K562 (cell line): ENCODE data around the gene VPS4B. TPM values are rescaled to one million over a fixed set of nuclear protein-coding genes. Genes with fewer than 3 reads are reported as not detected.

ENCODE experiments used
- ARHGAP35 ChIP-seq: fragments of 450-650 bp; IDR thresholded peaks from 2 replicates; pipeline ENCODE4 v1.6.1; 2018; ENCODE audit not compliant: partially characterized antibody
- ATF7 ChIP-seq: fragments of 450-650 bp; IDR thresholded peaks from 2 replicates; pipeline ENCODE4 v1.7.1; 2014; ENCODE audit warnings: mild to moderate bottlenecking, moderate library complexity
- BDP1 ChIP-seq: IDR thresholded peaks from 3 replicates; pipeline ENCODE4 v1.6.1; 2011; ENCODE audit not compliant: insufficient read length, insufficient read depth
- BRF1 ChIP-seq: IDR thresholded peaks from 3 replicates; pipeline ENCODE4 v1.6.1; 2011; ENCODE audit warnings: borderline replicate concordance, mild to moderate bottlenecking; ENCODE audit not compliant: insufficient read length; ENCODE audit errors: extremely low read depth
- DLX4 ChIP-seq: fragments of 250-450 bp; sonication (Bioruptor Pico); IDR thresholded peaks from 2 replicates; pipeline ENCODE4 v1.6.1; 2021; ENCODE audit warnings: mild to moderate bottlenecking
- HNRNPK ChIP-seq: fragments of 200-400 bp; formaldehyde crosslinking; IDR thresholded peaks from one replicate; pipeline ENCODE4 v1.6.1; 2018; ENCODE audit warnings: mild to moderate bottlenecking, low read depth, low read length; ENCODE audit not compliant: poor library complexity, severe bottlenecking
- NR4A1 ChIP-seq, 2 experiments: fragments of 250-450 bp in 1 of 2; fragments of 450-650 bp in 1 of 2; sonication (Bioruptor Pico) in 1 of 2; IDR thresholded peaks; 2 replicates each; pipeline versions ENCODE4 v1.4.0 to v1.6.1; 2016 to 2020; ENCODE audit warnings: mild to moderate bottlenecking in 2 of 2, missing compliant biosample characterization in 1 of 2, missing genetic modification characterization in 1 of 2, moderate library complexity in 1 of 2
- POLR3A ChIP-seq: IDR thresholded peaks from 2 replicates; pipeline ENCODE4 v1.6.1; 2011; ENCODE audit warnings: borderline replicate concordance, mild to moderate bottlenecking, moderate library complexity; ENCODE audit not compliant: insufficient read length, insufficient read depth; ENCODE audit errors: extremely low read depth
- SNAPC5 ChIP-seq: fragments of 250-450 bp; sonication (Bioruptor Pico); IDR thresholded peaks from 2 replicates; pipeline ENCODE4 v1.8.0; 2021; ENCODE audit warnings: moderate library complexity, mild to moderate bottlenecking, inconsistent platforms
- TBP ChIP-seq: optimal IDR thresholded peaks from 2 replicates; pipeline ENCODE3; 2011; ENCODE audit warnings: low read depth, low read length, improper control_type of control experiment
- ZFX ChIP-seq: sonication (generic); formaldehyde crosslinking; IDR thresholded peaks from 2 replicates; pipeline ENCODE4 v1.8.0; 2022; ENCODE audit warnings: mild to moderate bottlenecking, missing genetic modification reagents, moderate library complexity
- ZNF584 ChIP-seq: fragments of 200-800 bp; sonication (Bioruptor generic); IDR thresholded peaks from 2 replicates; pipeline ENCODE4 v1.6.1; 2016; ENCODE audit warnings: low read depth, mild to moderate bottlenecking, missing genetic modification characterization, missing compliant biosample characterization
- polyA plus RNA-seq, 8 experiments: library from polyadenylated mRNA; depleted of rRNA in 4 of 8; stranded (reverse) in 5 of 8; unstranded in 3 of 8; fragments of >200 nt; fragmentation: Nextera tagmentation in 2 of 8; fragmentation: Illumina TruSeq in 1 of 8; extraction: Ambion mirVana in 2 of 8; extraction: Trizol in 1 of 8; gene quantifications; 2 replicates each; pipeline versions ENCODE4 v1.2.1 to v1.2.3, GENCODE V29; 2011 to 2014; ENCODE audit warnings: inconsistent platforms in 1 of 8, missing spikeins in 1 of 8
- total RNA-seq, 7 experiments: library from RNA; depleted of rRNA in 6 of 7; stranded (reverse); fragments of >200 nt in 6 of 7; fragmentation: Illumina TruSeq in 2 of 7; extraction: Trizol in 2 of 7; gene quantifications; 2 replicates each; pipeline versions ENCODE4 v1.2.1 to v1.2.3, GENCODE V29; 2011 to 2021; ENCODE audit warnings: low replicate concordance in 1 of 7
- TF ChIP-seq, protein P1 (sequence below): fragments of 250-450 bp; sonication (Bioruptor Pico); IDR thresholded peaks from 2 replicates; pipeline ENCODE4 v1.5.0; 2021; ENCODE audit warnings: mild to moderate bottlenecking, moderate library complexity
- TF ChIP-seq, protein P2 (sequence below), 3 experiments: fragments of 200-800 bp in 1 of 3; fragments of 250-450 bp in 1 of 3; fragments of 450-650 bp in 1 of 3; sonication (Bioruptor Pico) in 1 of 3; sonication (Bioruptor generic) in 1 of 3; formaldehyde crosslinking in 1 of 3; IDR thresholded peaks; 2 replicates each; pipeline versions ENCODE4 v1.6.1 to v1.8.0; 2016 to 2022; ENCODE audit warnings: mild to moderate bottlenecking in 2 of 3, missing genetic modification characterization in 2 of 3, missing compliant biosample characterization in 1 of 3, moderate library complexity in 1 of 3
- TF ChIP-seq, protein P3 (sequence below): fragments of 250-450 bp; sonication (Bioruptor Pico); IDR thresholded peaks from 2 replicates; pipeline ENCODE4 v1.5.0; 2022; ENCODE audit warnings: mild to moderate bottlenecking

VPS4B gene
- total and polyA plus RNA-seq, 9 of the 15 experiments (the other 6 are each of a cell fraction or from before 2014, with no cell fraction given), result 7.3 to 16.4 (median 10.4) TPM

DNA sequence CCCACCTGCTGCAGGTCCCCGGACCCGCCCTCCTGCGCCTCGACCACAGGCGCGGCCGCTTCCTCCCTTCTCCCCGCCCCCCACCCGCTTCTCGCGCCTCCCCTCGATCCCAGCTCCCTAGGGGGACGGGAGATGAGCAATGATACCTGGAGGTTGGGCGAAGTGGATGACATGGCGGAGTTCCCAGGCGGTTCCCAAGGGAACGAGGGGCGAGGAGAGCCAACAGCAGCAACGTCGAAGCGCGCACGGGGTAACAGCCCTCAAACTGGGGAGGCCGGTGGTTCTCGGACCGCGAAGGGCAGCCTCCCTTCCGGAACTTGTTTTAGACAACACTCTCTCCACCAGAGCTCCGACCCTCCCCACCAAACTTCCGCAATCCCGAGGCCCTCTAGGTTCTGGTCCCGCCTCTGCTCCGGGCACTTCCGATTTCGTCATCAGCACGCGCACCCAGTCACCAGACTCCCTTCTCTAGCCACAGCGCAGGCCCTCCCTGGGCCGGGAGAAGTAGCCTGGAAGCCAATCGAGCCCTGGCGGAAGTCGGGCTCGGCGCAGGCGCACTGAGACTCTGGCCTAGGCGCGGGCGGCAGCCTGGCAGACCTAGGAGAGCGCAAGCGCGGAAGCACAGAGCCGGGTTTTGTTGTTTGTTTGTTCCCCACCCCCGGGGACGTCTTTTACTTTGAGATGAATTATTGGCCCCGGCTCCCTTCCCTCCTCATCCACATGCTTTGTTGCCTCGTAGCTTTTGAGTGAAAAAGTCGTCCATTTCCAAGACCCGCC, at the start of gene VPS4B (continued):
- TF ChIP-seq, protein P1, sequence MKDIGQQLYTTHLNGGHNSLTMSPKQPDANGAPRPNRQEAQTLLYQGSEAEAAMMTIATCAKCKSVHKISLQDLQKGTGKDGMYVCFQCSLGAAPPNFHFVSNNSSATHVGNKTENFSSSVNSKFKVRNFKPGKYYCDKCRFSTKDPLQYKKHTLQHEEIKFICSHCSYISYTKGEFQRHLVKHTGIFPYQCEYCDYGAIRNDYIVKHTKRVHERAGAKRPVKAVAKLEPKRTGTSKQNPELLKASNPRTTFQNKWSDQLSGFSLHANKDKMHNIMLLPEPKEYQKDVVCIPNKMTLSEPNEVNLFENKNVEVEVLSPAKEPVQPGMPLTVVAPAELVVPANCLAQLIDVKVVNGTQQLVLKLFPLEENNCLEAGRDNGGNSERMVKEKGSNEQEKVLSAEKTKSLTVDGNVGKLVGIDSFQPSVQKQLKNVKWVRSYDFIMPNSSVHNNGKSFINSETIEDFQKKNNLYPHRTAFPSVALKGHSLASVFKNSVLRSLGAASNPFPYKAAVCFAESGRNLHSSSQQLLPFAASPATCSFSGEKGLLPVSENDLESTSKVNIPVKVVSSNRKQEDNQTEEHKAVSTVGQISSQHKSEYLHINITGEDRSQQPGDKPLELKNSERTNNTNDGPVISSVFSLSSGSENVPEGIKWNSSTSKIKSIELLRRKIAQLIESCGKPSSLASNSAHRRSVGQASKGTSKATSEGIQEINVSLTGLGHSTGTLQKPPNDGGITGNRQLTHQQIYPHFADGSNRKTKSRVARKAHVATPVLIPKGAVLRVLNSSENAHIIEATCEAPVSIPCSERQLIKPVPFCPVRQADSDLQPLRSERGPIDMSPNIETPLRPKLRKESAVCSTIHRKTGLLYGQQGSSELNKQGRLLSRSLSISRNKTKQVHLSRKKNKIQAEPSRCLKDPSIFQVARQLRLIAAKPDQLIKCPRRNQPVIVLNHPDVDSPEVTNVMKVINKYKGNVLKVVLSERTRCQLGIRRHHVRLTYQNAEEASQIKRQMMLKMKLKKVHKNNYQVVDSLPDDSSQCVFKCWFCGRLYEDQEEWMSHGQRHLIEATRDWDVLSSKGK (CRISPR knock-in tag), result no peak
- no peak for TF ChIP-seq POLR3A
- TF ChIP-seq SNAPC5 (CRISPR knock-in tag), result no peak
- no peak for TF ChIP-seq HNRNPK
- TF ChIP-seq, protein P2, sequence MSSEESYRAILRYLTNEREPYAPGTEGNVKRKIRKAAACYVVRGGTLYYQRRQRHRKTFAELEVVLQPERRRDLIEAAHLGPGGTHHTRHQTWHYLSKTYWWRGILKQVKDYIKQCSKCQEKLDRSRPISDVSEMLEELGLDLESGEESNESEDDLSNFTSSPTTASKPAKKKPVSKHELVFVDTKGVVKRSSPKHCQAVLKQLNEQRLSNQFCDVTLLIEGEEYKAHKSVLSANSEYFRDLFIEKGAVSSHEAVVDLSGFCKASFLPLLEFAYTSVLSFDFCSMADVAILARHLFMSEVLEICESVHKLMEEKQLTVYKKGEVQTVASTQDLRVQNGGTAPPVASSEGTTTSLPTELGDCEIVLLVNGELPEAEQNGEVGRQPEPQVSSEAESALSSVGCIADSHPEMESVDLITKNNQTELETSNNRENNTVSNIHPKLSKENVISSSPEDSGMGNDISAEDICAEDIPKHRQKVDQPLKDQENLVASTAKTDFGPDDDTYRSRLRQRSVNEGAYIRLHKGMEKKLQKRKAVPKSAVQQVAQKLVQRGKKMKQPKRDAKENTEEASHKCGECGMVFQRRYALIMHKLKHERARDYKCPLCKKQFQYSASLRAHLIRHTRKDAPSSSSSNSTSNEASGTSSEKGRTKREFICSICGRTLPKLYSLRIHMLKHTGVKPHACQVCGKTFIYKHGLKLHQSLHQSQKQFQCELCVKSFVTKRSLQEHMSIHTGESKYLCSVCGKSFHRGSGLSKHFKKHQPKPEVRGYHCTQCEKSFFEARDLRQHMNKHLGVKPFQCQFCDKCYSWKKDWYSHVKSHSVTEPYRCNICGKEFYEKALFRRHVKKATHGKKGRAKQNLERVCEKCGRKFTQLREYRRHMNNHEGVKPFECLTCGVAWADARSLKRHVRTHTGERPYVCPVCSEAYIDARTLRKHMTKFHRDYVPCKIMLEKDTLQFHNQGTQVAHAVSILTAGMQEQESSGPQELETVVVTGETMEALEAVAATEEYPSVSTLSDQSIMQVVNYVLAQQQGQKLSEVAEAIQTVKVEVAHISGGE (CRISPR knock-in tag; IDR thresholded peaks at IDR 0.05), result peak; percentile 28 to 96 (median 68); a peak in 5 of 6 replicates
- no peak for TF ChIP-seq BRF1
- no peak for TF ChIP-seq ARHGAP35
- no peak for TF ChIP-seq BDP1
- peak; percentile 99 for TF ChIP-seq ZFX (CRISPR knock-in tag)
- TF ChIP-seq ZNF584 (CRISPR knock-in tag), result no peak
- TF ChIP-seq ATF7, result peak; percentile 87
- no peak for TF ChIP-seq DLX4 (CRISPR knock-in tag)
- TF ChIP-seq TBP, result peak; percentile 52
- TF ChIP-seq, protein P3, sequence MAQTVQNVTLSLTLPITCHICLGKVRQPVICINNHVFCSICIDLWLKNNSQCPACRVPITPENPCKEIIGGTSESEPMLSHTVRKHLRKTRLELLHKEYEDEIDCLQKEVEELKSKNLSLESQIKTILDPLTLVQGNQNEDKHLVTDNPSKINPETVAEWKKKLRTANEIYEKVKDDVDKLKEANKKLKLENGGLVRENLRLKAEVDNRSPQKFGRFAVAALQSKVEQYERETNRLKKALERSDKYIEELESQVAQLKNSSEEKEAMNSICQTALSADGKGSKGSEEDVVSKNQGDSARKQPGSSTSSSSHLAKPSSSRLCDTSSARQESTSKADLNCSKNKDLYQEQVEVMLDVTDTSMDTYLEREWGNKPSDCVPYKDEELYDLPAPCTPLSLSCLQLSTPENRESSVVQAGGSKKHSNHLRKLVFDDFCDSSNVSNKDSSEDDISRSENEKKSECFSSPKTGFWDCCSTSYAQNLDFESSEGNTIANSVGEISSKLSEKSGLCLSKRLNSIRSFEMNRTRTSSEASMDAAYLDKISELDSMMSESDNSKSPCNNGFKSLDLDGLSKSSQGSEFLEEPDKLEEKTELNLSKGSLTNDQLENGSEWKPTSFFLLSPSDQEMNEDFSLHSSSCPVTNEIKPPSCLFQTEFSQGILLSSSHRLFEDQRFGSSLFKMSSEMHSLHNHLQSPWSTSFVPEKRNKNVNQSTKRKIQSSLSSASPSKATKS, result no peak
- TF ChIP-seq NR4A1 (CRISPR knock-in tag; IDR thresholded peaks at IDR 0.05), result no peak
- no peak for TF ChIP-seq NR4A1 (tag; IDR thresholded peaks at IDR 0.05)
